HG02938 (cell line): ENCODE data around the gene CLDN15.
A peak's percentile ranks its signal among the peaks of the same experiment; 100 is the strongest.
"Not testable (repeated sequence)": the region's sequence is repeated elsewhere in the genome, so short reads cannot be mapped to it uniquely, and the experiment has no call there.

ENCODE experiments used
- ATAC-seq: cut with Tn5 transposase; IDR thresholded peaks from one replicate; pipeline ENCODE4 v1.9.1; 2021; ENCODE audit warnings: mild to moderate bottlenecking, moderate library complexity; ENCODE audit not compliant: unreplicated experiment

The CLDN15 gene, protein sequence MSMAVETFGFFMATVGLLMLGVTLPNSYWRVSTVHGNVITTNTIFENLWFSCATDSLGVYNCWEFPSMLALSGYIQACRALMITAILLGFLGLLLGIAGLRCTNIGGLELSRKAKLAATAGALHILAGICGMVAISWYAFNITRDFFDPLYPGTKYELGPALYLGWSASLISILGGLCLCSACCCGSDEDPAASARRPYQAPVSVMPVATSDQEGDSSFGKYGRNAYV

DNA sequence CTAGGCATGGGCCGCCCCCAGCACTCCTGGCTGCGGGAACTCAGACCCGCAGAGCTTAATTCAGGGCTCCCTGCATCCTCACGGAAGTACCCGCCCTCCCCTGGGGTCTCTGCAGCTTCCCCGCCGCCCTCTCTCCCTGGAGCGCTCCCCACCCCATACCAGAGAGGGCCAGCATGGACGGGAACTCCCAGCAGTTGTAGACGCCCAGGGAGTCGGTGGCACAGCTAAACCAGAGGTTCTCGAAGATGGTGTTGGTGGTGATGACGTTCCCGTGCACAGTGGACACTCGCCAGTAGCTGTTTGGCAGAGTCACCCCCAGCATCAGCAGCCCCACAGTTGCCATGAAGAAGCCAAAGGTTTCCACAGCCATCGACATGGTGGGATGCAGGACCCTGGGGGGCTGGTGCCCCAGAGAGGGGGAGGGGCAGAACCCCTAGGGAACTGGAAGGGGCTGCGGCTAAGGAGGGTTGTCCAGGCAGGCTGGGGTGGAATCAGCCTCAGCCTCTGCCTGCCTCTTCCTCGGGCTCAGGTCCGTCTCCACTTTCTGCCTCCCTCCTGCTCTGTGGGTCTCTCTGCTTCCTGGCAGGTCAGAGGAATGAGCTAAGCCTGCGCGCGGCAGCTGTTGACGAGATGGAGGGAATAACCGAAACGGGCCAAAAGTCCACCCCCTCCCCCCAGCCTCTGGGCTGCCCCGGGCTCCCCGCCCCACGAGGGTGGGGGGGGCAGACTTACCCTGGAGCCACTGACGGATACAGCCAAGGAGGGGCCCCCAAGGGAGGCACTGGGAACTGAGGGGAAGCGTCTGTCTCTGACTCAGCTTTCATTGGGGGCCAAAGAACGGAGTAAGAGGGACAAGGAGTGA is at the start of gene CLDN15:
Gene CLDN15 (minus strand): TSS at position 597 of the 862 bp plus-strand sequence. CDS start 221 bp downstream, at position 376.
- no peak for ATAC-seq

DNA sequence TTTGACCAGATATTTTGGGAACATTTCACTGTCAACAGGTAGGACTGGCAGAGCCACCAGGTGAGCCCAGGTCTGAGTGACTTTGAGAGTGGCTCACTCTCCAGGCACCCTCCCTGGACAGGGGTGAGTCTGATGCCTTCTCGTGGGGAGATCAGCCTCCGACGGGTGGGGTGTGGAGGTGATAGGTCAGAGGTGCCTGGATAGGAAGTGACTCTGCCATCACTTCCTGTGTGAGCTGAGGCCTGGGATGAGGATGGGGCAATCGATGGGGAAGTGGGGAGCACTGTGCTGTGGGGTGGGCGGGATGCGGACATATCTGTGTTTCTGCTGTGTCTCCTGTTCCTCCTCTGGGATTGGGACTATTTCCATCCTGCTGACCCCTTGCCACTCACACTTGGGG is 49.4 kb upstream of the CLDN15 start:
- no peak for ATAC-seq

DNA sequence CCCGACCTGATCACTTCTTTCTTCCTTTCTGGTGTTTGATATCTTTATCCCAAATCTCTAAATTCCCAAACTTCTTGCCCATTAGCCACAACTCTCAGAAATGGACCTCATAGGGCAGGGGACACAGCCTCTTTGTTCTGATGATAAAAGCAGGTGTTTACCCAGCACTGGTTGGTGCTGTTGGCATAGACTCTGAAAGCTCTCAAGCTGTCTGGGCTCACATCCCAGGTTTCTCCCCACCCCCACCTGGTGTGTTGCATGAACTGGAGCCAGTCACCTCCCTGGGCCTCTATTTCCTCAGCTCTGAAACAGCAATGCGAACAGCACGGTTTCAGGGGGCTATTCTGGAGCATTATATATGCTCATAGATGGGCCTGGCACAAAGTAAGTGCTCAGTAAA is 48.3 kb upstream of the CLDN15 start:
- ATAC-seq: not testable (repeated sequence)

DNA sequence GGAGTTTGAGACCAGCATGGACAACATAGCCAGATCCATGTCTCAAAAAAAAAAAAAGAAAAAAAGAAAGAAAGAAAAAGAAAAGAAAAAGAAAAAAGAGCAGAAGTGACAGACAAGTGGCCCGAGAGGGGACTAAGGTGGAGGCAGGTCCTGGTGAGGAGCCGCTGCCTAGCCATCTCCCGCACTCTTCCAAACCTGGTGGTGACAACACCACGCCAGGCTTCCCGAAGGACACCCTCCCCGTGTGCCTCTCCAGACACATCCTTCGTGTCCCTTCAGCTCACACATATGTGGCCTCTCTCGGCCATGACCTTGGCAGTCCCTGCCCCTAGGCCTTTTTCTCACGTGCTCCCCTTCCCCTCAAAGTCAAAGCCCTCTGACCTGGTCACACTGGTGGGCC is 47.6 kb upstream of the CLDN15 start:
- ATAC-seq: no peak

DNA sequence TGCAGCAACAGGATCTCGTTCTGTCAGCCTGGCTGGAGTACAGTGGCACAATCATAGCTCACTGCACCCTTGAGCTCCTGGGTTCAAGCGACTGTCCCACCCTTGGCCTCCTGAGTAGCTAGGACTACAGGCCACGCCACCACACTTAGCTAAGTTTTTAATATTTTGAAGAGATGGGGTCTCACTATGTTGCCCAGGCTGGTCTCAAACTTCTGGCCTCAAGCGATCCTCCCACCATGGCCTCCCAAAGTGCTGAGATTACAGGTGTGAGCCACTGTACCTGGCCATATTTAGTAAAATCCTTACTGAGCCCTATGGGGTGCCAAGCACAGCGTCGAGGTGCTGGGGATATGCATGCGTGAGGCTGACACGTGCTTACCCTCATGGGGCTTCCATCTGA is 43.3 kb upstream of the CLDN15 start:
- not testable (repeated sequence) for ATAC-seq

DNA sequence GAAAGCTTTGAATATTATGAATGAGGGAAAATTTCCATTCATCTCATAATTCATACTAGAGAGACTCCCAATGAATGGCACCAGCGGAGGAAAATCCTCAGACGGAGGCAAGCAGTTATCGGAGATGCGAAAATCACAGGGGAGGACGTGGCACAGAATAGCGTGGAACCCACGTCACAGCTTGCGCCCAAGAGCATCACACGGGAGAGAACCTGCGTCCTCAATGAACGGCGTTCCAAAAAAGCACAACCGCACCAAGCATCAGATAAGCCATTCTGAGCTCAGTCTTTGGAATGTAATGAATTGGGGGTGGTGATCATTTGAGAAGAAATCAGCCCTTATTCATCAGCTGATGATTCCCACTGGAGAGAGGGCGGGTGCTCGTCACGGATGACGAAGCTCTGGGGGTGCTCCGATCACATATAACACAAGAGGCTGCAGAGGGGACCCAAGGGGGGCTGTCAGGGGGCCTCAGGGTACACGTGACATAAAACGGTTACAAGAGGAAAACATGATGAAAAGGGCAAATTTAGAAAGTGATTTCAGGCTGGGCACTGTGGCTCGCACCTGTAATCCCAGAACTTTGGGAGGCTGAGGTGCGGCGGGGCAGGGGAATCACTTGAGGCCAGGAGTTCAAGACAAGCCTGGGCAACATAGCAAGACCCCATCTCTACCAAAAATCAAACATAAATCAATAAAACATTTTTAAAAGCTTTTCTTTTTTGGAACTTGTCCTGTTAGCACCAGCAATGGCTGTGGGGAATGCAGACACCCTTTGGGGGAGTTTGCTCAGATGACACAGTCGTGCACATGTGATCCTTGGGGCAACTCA is 41.1 kb upstream of the CLDN15 start:
- no peak for ATAC-seq

DNA sequence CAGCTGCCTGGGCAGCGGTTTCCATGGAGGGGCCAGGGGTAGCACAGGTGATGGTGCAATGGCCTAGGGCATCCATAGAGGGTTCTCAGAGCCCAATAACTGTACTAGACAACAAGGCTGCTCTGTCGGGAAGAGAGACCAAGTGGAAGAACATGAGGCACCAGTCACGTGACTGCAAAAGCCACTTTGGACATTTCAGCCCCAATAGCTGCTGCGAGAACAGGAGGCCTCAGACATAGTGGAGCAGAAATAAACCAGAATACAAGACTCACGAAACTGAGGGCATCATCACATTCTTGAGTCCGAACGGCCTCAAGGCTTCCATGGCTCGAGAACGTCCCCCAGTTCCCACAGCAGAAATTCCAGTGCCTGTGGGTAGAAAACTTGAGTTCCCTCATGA is 39.6 kb upstream of the CLDN15 start:
- ATAC-seq: no peak

DNA sequence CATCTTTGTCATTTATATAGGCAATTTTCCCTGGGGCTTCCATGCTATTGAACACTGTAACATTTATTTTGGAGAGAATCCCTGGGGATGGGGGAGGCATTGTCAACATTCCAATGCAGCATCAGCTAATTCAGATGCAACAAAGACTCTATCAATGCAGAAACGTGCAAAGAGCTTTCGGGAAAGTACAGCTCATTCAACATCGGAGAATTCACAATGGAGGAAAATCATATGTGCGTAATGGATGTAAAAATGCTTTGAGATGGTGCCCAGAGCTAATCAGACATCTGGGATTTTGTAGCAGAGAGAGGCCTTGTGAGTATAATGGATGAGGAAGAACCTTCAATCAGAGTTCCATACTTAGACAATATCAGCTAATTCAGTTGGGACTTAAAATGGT is 35.6 kb upstream of the CLDN15 start:
- ATAC-seq: no peak

DNA sequence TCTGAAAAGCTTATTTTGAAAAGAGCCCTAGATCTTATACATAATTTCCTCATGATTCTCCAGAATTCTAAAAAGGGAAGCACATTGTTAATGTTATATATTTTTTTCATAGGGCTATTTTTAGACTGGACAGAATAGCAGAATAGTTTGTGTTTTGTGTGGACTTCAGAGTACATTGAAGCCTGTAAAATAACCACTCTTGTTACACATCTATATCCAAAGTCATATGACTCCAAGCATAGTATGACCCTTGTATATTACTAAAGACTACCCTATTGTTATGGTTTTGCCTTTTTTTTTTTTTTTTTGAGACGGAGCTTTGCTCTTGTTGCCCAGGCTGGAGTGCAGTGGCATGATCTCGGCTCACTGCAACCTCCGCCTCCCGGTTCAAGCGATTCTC is 33.4 kb upstream of the CLDN15 start:
- no peak for ATAC-seq

DNA sequence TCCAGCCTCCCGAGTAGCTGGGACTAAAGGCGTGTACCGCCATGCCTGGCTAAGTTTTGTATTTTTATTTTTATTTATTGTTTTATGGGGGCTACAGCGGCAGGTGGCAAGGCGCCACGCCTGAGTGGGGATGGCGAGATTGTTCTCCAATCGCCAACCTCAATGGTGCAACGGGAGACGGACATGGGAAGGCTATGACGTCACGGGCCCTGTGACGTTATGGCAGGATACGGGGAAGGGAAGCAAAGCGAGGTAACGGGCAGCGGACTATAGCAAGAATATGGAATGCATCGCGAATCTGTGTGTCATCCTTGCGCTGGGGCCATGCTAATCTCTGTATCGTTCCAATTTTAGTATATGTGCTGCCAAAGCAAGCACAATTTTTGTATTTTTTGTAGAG is 32.1 kb upstream of the CLDN15 start:
- ATAC-seq: no peak

DNA sequence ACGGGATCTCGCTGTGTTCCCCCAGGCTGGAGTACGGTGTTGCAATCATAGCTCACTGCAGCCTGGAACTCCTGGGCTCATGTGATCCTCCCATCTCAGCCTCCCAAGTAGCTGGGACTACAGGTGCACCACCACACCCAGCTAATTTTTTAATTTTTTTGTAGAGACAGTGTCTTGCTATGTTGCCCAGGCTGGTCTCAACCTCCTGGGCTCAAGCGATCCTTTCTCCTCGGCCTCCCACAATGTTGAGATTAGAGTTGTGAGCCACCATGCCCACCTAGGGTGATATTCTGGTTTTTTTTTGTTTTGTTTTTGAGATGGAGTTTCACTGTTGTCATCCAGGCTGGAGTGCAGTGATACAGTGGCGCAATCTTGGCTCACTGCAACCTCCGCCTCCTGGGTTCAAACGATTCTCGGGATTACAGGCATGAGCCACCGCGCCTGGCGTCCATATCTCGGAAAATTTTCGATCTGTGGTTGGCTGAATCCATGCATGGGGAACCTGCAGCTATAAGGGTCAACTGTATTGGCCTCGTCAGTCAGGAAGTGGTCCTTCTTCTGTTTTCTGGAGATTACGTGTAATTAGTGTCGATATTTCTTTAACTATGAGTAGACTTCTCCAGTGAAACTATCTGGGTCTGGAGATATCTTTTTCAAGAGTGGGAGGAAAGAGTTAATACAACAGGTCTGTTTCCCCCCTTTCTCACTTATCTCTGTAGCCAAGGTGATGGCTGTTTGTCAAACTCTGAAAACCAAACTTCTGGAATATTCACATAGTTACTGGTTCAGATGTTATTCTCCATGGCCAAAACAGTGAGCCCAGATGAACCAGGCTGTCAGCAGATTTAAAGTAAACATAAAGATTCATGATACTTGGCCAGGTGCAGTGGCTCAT is 28.3 kb upstream of the CLDN15 start:
- ATAC-seq: no peak

DNA sequence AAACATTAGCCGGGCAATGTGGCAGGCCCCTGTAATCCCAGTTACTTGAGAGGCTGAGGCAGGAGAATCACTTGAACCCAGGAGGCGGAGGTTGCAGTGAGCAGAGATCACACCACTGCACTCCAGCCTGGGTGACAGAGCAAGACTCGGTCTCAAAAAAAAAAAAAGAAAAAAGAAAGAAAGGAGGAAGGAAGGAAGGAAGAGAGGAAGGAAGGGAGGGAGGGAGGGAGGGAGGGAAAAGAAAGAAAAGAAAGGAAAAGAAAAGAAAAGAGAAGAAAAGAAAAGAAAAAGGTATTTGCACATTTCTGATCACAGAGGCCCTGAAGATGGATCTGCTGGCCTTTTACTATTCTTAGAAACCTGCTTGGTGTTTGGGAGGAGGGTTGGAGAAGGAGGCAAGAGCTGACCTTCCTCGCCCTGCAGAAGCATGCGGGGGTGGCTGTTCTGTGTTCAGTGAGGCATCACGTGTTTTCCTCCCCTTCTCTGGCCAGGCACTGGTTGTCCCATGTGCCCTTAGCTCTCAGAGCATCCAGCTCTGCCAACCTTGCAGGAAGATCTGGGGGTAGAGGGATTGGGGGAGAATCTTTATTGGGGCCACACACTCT is 26.6 kb upstream of the CLDN15 start:
- not testable (repeated sequence) for ATAC-seq

DNA sequence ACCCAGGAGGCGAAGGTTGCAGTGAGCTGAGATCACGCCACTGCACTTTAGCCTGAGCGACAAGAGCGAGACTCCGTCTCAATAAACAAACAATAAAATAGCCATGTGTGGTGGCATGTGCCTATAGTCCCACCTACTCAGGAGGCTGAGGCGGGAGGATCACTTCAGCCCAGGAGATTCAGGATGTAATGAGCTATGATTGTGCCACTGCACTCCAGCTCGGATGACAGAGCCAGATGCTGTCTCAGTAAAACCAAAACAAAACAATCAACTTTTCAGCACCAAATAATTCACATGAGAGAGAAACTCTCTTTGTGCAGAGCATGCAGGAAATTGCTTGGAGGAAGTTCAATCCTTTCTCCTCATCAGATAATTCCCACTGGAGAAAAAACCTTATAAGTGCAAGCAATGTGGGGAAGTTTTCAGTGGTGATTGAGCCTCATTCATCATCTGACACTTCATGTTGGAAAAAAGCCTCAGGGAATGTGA is 20.7 kb upstream of the CLDN15 start:
- ATAC-seq: no peak

DNA sequence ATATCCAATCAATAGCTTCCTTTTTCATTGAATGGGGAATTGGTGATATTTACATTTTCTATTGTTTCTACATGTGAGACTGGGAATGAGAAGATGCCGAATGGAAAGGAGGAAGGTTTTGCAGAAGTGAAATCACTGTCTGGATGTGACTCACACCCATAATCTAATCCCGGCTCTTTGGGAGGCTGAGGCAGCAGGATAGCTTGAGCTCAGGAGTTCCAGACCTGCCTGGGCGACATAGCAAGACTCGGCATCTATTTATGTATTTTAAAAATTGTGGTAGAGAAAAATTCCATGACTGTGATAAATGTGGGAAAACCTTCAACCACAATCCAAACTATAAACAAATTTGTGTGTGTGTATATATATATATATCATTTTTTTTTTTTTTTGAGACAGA is 18.2 kb upstream of the CLDN15 start:
- ATAC-seq: no peak

DNA sequence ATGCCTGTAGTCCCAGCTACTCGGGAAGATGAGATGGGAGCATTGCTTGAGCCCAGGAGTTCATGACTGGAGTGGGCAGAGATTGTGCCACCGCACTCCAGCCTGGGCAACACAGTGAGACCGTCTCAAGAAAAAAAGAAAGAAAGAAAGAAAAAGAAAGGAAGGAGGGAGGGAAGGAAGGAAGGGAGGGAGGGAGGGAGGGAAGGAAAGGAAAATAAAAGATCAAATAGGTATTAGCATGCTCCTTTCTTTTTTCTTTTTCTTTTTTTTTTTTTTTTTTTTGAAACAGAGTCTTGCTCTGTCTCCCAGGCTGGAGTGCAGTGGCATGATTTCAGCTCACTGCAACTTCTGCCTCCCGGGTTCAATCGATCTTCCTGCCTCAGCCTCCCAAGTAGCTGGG is 15.6 kb upstream of the CLDN15 start:
- not testable (repeated sequence) for ATAC-seq

DNA sequence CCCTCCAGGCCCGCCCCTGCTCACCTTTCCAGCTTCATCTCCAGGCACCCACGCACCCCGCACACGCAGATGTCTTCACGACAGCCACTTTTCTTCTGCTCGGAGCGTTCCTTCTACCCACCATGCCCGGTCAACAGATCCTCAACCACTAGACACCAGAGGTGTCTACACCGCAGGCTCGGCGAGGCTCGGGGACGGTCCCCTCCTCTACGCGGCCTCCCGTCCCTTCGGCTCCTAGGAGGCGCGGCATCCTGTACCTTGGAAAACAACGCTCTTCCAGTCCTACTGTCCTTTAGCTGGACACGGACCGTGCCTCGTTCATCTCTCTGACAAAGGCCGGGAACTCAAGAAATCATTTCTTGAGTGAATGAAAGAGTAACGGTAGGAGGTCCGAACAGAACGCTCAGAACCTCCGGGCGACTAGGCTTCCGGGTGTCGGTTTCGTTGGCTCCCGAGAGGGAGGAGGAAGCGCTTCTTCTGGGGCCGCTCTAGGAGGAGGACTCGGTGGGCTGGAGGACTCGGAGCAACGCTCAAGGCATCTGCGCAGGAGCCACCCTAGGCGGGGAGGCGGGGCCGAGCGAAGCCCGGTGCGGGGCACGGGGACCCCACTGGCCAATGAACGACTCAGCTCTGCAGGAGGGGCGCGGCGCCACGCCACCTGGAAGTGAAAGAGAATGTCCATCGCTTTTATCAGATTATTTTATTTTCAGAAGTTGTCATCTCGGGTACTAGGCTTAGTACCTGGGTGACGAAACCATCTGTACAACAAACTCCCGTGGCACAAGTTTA is 14.5 kb upstream of the CLDN15 start:
- peak; percentile 96 for ATAC-seq

DNA sequence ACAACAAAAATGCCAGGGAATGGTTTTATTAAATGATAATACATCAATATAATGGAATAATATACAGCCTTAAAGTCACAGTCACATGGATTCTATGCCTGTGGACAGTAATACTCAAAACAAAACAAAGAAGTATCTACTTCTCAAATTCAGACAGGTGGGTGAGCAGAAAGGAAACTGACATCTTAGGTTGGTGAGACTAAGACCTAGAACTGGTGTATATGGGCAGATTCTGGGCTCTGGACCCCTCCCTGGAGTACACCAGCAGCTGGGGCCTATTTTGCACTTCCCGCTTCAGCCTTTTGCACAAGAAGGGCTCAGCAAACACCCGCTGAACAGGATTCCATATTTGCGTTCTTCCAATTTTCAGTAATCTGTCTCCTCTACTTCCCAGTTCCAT is 12.7 kb upstream of the CLDN15 start:
- ATAC-seq: no peak

DNA sequence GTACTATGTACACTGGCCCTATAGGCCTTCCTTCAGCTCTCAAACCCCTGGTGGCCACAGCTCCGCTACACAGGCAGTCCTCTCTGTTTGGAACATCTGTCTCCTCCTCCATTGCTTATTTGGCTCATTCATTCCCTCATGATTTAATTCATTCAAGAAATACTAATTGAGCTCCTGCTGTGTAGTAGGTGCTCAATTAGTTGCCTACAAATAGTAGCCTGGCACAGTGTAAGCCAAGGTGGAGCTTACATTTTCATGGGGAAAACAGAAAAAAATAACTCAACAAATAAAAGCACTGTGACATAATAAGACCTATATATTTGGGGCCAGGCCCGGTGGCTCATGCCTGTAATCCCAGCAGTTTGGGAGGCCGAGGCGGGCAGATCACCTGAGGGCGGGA is 10.7 kb upstream of the CLDN15 start:
- no peak for ATAC-seq

DNA sequence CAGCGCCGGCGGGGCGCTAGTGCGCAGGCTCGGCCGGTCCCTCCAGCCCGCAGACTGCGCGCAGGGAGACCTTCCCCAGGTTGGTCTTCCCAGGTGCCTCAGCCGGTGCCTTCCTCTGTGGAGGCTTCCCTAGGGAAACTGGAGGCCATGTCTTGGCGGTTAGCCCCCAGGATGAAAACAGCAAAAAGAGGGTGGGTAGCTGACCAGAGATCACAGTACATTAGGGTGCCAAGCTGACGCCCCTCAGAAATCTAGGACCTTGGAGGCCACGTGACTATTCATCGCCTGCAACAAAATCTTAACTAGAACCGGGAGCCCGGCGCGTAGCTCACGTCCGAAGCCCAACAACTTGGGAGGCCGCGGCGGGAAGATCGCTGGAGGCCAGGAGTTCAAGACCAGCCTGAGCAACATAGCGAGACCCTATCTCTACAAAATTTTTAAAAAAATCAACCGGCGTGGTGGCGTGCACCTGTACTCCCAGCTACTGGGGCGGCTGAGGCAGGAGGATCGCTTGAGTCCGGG is 7.6 kb upstream of the CLDN15 start:
- ATAC-seq: peak; percentile 1
